Hepatic stellate cell (primary cell): ENCODE measurements around the gene TJP1.
"Not testable (repeated sequence)": the region's sequence is repeated elsewhere in the genome, so short reads cannot be mapped to it uniquely, and the experiment has no call there.

Experiments used
- DNase-seq: peaks from one replicate; pipeline ENCODE4 v3.0.0; 2011; ENCODE audit warnings: low spot score

TJP1 gene

GRCh38 chr15:29838352-29839010 is 16.2 kb upstream of the TJP1 start:
- no peak for DNase-seq

DNA sequence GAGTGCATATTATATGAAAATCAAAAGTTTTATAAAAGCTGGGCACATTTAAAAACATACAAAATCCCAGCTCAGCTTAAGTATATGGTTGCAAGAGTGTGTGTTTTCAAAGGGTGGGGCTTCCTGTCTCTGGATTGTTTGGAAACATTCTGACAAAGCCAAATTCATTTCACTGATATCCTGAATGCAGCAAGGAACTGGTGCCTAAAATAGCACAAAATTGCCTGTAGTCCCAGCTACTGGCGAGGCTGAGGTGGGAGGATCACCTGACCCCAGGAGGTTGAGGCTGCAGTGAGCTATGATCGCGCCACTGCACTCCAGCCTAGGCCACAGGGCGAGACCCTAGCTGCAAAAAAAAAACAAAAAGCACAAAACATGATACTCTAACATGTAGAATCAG is 13.0 kb upstream of the TJP1 start:
- DNase-seq, result no peak

DNA sequence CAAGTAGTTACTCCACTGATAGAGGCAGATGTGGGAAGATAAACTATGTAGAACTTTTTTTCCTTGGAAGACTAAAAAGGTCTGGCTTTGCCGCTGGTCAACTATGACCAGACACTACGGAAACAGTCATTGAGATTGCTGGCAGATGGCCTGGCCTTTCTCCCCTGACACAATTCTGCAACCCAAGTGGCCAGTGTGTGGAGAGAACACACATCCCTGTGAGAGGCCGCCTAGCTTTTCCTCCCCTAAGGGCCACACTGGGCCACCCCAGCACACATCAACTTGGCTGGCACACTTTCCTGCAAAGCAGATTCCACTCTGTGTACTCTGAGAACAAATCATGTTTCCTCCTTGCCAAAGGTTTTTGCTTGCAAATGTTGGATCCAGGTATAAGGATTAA is 10.4 kb upstream of the TJP1 start:
- no peak for DNase-seq

- DNase-seq, result no peak
Observed at GRCh38 chr15:29826908-29827820, 4.9 kb upstream of the TJP1 start.

DNA sequence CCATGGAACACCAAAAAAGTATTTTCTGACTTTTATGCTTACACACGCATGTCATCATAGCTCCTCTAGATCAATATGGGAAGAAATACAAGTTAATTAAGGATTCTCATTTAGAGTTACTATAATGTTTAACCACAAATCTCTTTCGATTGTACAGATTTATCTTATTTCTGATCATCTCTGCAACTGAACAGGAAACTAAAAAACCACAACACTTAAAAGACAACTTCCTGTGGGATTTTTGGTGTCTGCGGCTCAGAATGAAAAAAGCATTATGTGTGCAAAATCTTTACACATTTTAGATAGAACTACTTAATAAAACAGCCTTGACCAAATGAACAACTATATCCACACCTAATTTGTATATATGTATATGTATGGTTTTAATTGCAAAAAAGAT is 3.0 kb upstream of the TJP1 start:
- DNase-seq, result no peak

DNA sequence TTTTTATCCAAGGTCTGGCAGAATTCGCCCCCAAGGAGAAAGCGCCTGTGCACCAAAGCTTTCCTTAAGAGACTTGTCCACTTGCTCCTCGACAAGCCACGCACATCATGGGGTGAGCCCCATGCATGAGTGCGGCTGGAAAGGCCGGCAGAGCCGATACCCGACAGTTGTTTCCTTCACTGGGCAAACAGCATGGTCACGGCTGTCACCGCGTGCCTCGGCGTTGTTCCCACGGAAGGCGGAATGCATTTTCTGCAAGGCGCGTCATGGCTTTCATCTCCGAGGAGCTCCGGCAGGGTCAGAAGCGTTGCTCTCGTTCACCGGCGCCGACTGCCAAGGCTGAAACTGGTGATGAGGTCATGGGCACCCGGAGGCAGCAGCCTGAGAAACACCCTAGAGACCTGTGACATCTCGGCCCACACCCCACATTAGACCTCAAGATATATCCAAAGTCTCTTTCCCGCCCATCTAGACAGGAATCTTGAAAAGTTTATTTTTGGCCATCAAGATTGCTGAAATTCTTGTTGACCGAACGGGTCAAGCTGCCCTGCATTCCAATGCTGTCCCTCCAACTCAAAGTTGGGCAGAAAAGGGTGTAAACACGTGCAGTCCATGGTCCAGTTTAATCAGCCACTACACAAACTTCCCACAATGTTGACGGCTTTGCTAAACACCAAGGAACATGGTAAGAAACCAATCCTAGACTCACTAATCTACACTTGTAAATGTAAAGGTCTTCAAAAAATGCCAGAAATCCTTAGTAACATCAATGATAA is 604 bp upstream of the TJP1 start:
- DNase-seq, result peak; percentile 66

- DNase-seq, result peak; percentile 74
Observed at GRCh38 chr15:29821416-29822099, 710 bp downstream of the TJP1 start.

DNA sequence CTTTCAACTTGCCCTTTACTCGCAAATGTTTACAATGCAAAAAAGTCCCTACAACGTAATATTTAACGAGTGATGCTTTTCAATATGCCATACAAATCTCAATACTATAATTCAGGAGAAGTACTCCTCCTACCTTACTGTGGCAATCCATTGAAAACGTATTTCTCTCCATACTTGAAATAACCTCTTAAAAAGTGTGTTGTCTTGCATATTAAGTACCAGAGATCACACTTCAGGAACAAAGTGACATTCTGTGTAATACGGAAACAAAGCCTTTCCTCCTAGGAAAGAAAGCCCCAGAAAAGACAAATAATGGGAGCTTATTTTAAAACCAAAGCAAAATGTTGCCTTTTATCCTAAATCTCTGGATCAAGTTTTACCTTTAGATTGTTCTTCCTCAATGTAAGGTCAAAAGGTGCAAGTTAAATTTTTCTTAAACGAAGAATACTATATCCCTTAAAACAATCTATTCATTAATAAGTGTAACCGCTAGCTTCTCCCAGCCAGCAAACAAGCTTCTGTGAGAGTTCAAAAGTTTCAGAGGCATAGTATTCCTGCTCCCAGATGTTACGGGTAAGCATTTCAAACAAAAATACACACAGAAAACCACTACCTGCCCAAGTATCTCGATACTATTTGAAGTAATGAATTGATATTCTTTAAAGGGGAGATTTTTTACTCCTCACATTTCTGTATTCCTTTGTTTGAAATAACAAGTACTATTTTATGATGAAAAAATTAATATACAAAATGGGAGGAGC is 1.7 kb downstream of the TJP1 start:
- DNase-seq, result no peak

DNA sequence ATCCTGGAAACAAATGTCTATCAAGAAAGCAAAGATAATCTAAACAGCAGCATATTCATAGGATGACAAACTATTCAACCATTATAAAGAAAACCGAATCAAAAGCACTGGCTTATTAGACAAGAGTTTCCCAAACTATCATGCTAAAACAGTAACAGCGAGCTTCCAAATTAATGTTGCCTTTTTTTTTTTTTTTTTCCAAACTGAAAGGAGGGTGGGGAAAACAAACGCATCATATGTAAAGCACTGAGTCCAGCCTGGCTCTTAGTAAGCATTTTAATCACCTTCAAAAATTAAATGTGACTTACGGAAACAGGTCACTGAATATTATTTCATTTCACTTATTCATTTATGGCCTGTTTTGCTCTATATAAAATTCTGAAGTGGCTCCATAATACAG is 2.3 kb downstream of the TJP1 start:
- DNase-seq, result no peak

- no peak for DNase-seq
Observed at GRCh38 chr15:29818141-29818540, 4.1 kb downstream of the TJP1 start.

DNA sequence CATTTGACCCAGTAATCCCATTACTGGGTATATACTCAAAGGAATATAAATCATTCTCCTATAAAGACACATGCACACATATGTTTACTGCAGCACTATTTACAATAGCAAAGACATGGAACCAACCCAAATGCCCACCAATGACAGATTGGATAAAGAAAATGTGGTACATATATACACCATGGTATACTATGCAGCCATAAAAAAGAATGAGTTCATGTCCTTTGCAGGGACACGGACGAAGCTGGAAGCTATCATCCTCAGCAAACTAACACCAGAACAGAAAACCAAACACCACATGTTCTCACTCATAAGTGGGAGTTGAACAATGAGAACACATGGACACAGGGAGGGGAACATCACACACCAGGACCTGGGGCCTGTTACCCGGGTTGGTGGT is 4.8 kb downstream of the TJP1 start:
- DNase-seq, result not testable (repeated sequence)

DNA sequence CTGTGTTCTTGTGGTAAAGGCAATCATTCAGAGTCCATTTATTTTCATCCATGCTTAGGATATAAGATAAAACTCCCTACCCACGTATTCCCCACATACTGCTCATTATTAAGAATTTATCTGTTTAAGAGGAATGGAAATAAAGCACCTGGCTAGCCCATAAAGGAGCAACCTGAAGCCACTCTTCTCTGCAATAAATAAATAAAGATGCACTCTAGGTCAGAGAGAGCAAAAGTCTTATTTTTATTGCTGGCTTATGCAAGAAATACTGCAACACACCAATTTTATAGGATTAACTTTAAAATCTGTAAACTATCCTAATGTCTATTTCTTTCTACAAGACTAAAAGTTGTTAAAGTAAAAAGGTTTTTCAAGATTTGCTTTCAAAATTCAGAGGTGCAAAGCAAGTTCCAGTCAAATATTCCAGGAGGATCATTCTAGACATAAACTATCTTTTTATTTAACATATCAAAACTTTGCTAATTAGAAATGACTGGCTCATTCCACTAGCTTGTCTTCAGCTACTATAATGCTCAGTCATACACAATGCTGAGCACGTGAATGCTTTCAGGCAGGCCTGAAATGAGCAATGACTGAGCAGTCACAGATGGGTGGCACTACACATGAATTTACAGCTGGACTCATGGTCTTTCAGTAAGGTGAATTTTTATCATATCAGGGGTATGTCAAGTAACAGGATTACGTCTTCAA is 7.1 kb downstream of the TJP1 start:
- DNase-seq, result no peak

GRCh38 chr15:29813009-29813408 is 9.3 kb downstream of the TJP1 start:
- DNase-seq, result no peak

GRCh38 chr15:29812384-29812694 is 9.9 kb downstream of the TJP1 start:
- no peak for DNase-seq

GRCh38 chr15:29811691-29812383 is 10.4 kb downstream of the TJP1 start:
- no peak for DNase-seq

- DNase-seq, result no peak
Observed at GRCh38 chr15:29805708-29806104, 16.6 kb downstream of the TJP1 start.

DNA sequence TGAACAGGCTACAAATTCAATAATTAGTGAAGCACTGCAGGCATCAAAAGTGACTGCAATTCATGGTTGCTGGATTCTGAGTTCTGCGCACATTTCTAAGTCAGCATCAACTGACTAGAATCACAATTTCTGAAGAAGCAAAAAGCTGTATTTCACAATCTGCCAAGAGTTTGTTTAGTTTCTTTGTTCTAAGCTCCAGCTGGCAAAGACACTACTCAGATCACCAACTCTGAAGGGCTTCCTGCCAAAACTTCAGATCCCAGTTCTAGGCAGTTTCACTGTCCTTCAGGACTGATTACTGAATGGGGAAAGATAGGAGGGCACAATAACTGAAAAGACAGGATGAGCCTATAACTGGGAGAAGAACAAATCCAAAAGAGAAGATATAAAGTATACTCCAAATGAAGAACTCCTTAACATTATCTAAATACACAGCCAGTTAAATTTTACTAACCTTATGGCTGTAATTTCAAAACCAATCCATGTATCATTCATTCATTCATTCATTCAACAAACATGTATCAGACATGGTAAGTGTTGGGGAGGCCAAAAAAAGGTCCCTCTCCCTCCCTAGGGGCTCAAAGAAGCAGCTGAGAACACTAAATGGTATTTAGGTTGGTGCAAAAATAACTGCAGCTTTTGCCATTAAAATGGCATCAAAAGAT is 17.1 kb downstream of the TJP1 start:
- DNase-seq, result peak; percentile 34

DNA sequence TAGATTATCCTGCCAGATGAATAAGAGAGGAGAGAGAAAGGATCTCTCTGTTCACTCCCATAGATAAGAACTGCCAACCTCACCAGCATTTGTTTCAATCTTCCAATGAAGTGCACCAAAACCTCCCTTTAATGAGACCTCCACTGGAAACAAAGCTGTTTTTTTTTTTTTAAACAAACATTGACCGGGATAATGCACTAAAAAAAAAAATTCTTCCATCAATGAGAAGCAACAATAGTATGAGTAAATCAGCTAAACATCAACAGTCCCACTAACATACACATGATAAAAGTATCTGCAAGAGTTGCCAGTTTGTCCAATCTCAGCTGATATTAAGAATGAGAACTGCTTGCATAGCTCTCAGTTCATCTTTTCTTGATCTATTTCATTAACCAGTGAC is 19.9 kb downstream of the TJP1 start:
- DNase-seq, result no peak

- DNase-seq, result no peak
Observed at GRCh38 chr15:29800491-29801366, 21.5 kb downstream of the TJP1 start.
